HG02798 (cell line): Measurements from ENCODE around the gene C5AR2.
"Not testable (repeated sequence)": the region's sequence is repeated elsewhere in the genome, so short reads cannot be mapped to it uniquely, and the experiment has no call there.

ENCODE experiments used
- ATAC-seq: cut with Tn5 transposase; IDR thresholded peaks from one replicate; pipeline ENCODE4 v1.9.1; 2021; ENCODE audit warnings: mild to moderate bottlenecking; ENCODE audit not compliant: unreplicated experiment, poor library complexity

The C5AR2 gene

DNA sequence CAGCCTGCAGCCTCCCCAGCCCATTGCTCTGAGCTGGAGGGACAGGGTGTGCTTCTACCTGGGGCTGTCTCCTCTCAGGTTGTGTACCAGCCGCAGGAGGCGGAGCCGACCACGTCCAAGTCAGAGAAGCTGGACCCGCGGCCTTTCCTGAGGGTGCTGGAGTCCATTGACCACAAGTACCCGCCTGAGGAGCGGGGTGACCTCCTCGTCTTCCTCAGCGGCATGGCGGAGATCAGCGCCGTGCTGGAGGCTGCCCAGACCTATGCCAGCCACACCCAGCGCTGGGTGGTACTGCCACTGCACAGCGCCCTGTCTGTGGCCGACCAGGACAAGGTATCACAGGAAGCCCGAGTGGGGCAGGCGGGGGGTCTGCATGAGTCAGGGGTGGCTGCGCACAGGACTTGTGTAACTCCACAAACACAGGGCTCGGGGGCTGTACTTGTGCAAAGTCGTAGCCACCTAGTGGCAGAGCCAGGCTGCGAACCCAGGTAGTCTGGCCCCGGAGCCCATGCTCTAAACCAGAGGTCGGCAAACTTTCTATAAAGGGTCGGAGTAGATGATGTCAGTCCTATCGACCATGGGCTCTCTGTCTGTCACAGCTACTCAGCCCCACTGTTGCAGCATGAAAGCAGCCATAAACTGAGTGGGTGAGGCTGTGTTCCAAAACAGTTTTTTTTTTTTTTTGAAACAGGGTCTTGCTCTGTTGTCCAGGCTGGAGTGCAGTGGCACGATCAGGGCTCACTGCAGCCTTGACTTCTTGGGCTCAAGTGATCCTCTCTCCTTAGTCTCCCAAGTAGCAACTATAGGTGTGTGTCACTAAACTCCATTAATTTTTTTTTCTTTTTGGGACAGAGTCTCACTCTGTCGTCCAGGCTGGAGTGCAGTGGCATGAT lies 26.1 kb downstream of the C5AR2 start:
- no peak for ATAC-seq

DNA sequence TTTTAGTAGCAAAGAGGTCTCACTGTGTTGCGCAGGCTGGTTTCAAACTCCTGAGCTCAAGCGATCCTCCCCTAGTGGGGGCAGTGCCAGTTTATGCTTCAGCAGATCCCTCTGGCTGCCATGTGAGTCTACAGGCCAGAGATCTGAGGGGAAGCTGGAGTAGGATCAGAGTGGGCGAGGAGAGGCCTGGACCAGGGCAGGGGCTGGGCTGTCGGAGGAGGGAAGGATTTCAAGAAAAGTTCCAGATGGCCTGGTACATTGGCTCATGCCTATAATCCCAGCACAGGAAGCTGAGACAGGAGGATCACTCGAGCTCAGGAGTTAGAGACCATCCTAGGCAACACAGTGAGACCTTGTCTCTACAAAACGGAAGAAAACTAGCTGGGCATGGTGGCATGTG lies 27.0 kb downstream of the C5AR2 start:
- no peak for ATAC-seq

- no peak for ATAC-seq
These were observed 30.3 kb downstream of the C5AR2 start for GRCh38 chr19:47362321-47362720.

DNA sequence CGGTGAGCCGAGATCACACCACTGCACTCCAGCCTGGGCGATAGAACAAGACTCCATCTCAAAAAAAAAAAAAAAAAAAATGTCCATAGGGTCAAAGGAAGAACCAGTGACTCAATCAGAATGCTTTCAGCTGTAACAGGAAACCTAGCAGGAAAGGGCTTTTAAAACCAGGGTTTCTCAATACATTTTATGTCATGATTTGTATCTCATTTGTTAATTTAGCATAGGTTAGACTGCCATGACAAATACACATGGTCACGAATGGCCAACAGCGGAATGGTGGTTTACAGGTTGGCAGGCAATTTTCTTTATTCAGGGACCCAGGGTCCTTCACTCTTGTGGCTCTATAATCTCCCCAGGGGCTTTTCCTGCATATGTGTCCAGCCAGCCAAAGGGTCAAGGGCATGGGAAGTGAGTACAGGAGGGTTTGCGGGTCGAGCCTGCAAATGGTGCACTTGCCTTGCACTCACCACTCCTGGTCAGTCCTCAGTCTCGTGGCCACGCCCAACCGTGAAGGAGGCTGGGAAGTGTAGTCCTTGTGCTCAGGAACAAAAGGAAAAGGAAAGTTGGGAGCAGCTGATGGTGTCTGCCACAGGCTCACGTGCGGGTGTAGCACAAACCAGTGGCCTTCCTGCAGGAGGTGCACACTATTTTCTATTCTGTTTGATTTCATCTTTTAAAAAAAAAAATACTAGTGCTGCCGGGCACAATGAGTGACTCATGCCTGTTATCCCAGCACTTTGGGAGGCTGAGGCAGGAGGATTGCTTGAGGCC lies 32.0 kb downstream of the C5AR2 start:
- ATAC-seq = no peak

DNA sequence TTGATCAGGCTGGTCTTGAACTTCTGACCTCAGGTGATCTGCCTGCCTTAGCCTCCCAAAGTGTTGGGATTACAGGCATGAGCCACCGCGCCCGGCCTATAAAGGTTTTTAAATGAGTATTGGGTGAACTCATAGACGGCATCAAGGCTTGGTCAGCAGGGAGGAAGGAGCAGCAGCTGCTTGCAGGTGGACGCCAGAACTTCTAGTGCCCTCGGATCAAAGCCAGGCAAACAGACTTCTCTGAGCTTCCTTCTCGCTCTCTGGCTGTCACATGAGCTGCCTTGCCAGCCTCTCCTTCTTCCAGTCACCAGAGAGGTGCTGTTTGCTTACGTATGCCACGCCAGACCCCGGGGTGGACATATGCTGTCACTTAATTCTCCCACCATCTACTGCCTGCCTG lies 33.5 kb downstream of the C5AR2 start:
- not testable (repeated sequence) for ATAC-seq

DNA sequence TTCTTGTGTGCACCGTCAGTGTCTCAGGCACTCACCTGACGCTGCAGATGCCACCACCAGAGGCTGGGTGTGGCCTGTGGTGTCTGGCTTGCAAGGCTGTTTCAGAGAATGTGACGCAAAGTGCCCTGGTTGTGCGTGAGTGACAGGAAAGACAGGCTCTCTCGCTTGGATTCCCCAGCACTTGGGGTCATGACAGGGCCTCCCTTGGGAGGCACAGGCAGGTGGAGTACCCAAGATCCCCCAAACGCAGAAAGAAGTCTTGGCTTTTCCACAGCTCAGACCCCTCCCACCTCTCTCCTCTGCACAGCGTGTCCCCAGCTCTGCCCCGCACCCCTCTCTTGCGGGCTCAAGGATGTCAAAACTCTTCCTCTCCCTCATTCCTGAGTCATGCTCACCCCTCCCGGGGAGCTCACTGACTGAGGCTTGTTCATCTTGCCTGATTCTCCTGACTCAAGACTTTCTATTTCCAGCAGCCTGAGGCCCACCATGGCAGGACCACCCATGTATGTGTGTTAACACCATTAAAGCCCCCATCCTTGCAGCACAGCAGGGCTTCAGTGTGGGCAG lies 38.2 kb downstream of the C5AR2 start:
- no peak for ATAC-seq

- ATAC-seq = no peak
These were observed 39.3 kb downstream of the C5AR2 start for GRCh38 chr19:47371261-47371660.

DNA sequence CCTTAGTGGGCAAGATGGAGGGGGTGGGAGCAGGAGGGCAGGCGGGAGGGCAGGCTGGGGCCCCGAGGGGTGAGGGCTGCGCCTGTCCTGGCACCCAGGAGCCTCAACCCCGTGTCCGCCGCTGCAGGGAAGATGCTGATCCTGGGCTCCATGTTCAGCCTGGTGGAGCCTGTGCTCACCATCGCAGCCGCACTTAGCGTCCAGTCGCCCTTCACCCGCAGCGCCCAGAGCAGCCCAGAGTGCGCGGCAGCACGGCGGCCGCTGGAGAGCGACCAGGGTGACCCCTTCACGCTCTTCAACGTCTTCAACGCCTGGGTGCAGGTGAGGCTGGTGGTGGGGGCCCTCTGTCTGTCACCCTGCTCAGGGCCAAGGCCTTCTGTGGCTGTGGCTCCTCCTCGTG lies 40.6 kb downstream of the C5AR2 start:
- ATAC-seq = no peak

GRCh38 chr19:47373246-47374240 lies 41.6 kb downstream of the C5AR2 start:
- ATAC-seq = no peak

DNA sequence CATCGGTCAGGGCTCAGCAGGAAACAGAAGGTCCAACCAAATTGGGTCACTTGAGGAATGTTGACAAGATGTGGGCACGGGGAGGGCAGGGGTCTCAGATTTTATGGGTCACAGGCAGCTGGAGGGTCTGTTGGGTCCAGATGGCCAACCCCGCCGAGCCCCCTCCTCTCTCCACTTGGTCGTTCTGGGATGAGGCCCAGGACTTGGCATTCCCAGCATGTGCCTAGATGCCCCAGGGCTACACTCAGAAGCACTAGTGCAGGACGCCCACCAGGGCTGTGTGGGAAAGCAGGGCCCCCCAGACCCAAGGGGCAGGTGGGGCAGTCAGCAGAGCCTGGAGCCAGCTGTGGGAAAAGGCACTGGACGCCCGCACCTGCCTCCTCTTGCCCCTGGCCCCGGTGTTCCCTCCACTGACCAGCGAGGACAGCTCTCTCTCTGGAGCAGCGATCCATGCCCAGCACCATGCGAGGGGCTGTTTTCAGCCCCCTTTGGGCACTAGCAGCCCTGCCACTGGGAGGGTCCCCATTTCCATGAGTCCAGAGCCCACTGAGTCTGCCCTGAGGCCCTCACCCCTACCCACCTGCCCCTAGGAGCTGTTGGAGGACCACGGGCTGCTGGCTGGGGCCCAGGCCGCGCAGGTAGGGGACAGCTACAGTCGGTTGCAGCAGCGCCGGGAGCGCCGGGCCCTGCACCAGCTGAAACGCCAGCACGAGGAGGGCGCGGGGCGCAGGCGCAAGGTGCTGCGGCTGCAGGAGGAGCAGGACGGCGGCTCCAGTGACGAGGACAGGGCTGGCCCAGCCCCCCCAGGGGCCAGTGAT lies 43.1 kb downstream of the C5AR2 start:
- ATAC-seq = no peak

DNA sequence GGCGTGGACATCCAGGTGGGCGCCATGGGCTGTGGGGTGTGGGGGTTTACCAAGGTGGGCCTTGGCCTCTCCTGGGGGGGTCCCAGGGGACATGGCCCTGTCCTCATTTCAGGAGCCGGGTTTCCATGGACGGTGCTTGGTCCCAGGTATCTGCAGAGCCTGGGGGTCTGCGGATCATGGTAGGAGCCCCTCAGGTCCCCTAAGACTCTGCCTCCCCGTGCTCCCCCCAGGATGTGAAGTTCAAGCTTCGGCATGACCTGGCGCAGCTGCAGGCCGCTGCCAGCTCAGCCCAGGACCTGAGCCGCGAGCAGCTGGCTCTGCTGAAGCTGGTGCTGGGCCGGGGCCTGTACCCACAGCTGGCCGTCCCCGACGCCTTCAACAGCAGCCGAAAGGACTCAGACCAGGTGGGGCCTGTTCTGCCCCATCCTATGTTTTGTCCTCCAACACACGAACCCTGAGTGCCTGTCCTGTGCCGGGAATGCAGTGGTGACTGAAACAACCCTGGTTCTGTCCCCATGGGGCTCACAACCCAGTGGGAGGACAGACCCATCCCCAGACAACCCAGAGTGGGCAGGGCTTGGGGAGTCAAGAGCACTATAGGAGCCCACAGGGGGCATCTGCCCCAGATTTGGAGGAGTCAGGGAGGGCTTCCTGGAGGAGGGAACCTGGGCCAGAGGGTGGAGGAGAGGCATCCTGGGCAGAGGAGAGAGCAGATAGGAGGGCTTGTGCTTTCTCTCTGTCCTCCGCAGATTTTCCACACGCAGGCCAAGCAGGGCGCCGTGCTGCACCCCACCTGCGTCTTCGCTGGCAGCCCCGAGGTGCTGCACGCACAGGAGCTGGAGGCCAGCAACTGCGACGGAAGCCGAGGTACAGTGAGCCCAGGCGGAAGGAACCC lies 44.0 kb downstream of the C5AR2 start:
- no peak for ATAC-seq

DNA sequence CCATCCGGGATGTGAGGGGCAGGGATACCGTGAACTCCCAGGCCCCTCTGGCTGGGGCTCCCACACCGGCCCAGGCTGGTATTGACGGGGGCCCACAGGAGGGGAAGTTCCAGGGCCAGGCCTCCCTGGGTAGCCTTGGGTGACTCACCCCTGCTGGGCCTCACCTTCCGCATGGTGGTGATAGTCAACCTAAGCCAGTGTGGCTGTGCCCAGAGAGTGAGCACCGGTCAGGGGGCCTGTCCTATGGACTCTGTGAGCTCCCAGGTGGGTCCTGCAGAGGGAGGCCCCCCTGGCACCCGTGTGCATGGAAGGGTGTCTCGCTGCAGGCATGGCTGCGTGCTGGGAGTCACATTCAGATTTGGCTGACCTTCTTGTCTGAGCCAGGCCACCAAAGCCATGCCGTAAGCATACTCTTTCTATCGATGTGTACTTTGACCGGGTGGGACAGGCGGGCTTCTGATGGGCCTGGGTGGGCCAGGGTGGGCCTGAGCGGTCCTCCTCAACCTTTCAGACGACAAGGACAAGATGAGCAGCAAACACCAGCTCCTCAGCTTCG lies 44.7 kb downstream of the C5AR2 start:
- ATAC-seq = no peak

DNA sequence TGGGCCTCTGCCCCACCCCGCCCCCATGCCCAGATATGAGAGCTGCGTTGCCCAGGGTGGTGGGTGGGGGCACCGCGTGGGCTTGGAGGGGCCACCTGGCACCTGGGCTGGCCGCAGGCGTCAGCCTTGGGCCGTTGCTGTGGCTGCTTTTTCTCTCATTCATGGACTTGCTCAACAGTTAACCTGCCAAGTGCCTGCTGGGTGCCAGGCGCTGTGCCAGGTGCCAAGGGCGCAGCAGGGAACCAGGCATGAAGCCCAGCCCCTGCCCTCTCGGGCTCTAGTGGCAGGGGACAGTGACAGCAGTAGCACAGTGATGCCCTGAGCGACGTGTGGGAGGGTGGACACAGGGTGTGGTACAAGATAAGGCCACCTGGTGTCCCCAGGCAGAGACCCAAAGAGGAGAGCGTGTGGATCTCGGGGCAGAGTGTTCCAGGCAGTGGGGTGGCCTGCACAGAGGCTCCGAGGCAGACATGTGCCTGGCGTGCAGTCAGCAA lies 45.3 kb downstream of the C5AR2 start:
- ATAC-seq = no peak

- ATAC-seq = no peak
These were observed 45.8 kb downstream of the C5AR2 start for GRCh38 chr19:47377801-47378200.

DNA sequence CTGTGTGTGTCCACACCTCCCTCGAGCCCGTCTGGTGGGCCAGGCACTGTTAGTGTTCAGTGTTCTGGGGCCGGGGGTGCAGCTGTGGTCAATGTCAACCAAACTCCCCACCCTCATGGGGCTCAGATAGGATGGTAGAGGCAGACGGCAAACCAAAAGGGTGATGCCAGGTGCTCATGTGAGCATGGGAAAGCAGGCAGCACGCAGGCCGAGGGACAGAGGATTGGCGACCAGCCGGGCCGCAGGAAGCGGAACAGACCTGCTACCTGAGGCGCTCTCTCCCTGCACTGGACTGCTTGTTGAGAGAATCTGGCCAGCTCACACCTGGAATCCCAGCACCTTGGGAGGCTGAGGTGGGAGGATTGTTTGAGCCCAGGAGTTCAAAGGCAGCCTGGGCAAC lies 46.3 kb downstream of the C5AR2 start:
- no peak for ATAC-seq

GRCh38 chr19:47379381-47379938 lies 47.5 kb downstream of the C5AR2 start:
- no peak for ATAC-seq

- ATAC-seq = no peak
These were observed 48.6 kb downstream of the C5AR2 start for GRCh38 chr19:47380559-47380958.
